HG03139 (cell line): ENCODE measurements around the gene MSL3B.
"Not testable (repeated sequence)": the region's sequence is repeated elsewhere in the genome, so short reads cannot be mapped to it uniquely, and the experiment has no call there.

Experiments
- ATAC-seq: cut with Tn5 transposase; IDR thresholded peaks from one replicate; pipeline ENCODE4 v1.9.1; 2021; ENCODE audit not compliant: unreplicated experiment

The MSL3B gene

GRCh38 chr2:233867993-233868532 lies at the start of gene MSL3B:
Gene MSL3B, minus strand, starts transcription at chr2:233868386.
- ATAC-seq = peak; percentile 71

GRCh38 chr2:233917116-233917515 lies 48.9 kb upstream of the MSL3B start, which contains the start of gene TRPM8:
Gene TRPM8, plus strand, starts transcription at chr2:233917373. Its CDS starts 9,165 bp downstream, at chr2:233926538.
- no peak for ATAC-seq

- ATAC-seq = no peak
These were observed 46.9 kb upstream of the MSL3B start for GRCh38 chr2:233915128-233915527.

DNA sequence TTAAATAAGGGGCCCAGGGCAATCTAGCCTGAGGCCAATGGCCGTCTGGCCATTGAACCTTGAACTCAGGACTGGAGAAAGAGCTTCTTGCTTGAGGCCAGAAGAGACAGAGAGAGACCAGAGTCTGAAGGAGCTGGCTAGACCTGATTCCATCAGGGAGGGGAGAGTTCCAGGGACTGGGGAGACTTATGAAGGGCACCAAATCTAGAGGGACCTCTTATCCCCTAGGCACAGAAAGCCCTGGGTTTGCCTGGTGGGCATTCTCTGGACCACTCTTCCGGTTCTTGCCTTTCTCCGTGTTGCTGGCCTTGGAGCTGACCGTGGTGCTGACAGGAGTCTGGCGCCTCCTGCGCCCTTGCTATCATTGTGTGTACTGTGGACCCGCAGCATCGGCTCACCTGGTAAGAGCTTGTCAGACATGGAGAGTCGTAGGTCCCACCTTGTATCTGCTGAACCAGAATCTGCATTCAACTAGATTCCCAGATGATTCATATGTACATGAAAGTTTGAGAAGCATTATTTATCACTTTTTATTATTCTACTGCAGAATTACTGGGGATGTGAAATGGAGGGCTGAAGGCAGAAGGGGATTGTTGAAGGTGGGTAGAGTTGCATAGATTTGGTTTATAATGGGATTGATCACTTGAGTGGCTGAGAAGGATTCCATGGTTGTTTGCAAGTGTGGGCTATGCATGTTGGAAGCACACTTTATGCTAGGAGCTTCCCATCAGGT lies 44.7 kb upstream of the MSL3B start:
- no peak for ATAC-seq

DNA sequence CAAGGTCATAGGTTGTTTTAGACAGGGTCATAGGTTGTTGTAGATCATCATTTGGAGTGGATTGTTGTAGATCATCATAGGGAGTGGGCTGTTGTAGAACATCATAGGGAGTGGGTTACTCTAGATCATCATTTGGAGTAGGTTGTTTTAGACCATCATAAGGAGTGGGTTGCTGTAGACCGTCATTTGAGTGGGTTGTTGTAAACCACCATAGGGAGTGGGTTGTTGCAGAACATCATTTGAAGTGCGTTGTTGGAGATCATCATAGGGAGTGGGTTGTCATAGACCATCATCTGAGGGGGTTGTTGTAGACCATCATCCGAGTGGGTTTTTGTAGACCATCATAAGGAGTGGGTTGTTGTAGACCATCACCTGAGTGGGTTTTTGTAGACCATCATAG lies 39.4 kb upstream of the MSL3B start:
- ATAC-seq = no peak

DNA sequence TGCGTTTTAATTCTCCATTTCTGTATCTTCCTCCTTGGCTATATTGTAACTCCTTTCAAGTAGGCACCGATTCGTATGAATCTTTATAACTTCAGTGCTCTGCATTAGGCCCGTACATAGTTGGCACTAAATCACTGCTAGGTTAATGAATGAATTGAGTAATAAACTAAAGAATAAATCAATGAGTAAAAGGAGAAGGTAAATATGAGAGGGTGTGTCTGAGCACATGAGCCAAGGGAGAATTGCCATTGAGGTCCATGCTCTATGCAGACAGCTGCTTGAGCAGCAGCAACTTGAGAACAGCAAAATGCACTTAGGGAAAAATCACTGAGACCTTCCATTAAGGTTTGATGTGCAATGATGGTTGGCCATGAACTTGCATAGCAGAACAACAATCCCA lies 37.8 kb upstream of the MSL3B start:
- no peak for ATAC-seq

GRCh38 chr2:233901884-233902283 lies 33.7 kb upstream of the MSL3B start:
- no peak for ATAC-seq

- ATAC-seq = no peak
These were observed 33.2 kb upstream of the MSL3B start for GRCh38 chr2:233901367-233901766.

- not testable (repeated sequence) for ATAC-seq
These were observed 28.1 kb upstream of the MSL3B start for GRCh38 chr2:233896253-233896652.

- no peak for ATAC-seq
These were observed 24.6 kb upstream of the MSL3B start for GRCh38 chr2:233892793-233893192.

DNA sequence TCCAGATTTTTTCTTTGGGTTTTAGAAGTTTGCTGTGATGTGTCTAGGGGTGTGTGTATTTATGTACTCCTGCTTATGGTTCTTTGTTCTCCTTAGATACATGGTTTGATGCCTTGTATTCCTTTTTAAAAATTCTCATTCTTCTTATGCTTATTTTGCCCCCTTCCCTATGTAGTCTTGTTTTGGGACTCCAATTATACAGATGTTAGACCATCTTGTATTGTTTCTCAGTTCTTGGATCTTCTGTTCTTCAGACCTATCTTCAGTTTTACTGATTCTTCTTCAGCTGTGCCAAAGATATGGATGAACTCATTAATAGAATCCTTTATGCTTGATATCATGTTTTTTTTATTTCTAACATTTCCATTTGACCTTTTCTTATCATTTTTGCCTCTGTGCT lies 14.2 kb upstream of the MSL3B start:
- ATAC-seq = no peak

- not testable (repeated sequence) for ATAC-seq
These were observed 3.9 kb upstream of the MSL3B start for GRCh38 chr2:233872125-233872524.

DNA sequence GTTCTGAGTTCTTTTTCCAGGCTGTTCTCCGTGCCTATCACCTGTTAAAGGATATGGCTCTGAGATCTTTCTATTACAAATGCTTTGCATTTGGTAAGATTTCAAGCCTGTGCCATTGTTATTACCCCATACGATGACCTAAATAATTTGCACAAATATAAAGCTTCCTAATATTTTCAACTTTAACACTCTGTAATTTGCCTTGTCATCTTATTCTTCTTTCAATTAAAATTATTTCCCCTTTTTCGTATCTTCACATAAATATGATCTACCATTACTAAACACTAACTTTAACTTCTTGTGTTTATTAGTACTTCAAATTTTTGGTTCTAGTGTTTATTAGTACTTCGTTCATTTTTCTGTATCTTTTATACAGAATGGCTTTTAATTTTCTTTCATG lies 3.2 kb upstream of the MSL3B start:
- ATAC-seq = no peak

DNA sequence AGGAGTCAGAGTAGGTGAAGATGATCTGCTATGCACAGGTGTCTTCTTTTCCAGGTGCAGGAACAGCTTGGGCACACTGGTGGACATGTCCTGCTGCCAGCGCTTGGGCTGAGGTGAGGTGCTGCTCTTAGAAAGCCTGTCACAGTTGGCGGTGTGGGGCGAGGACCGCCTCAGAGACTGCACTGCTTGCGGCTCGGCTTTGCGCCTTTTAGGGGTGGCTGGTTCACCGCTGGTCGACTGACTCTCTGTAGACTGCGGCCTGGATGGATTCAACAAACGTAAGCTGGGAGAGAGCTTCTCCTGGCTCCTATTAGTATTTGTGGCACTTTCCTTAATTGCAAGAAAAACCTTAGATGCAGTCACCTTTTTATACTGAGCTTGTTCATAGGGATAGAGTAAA lies 1.7 kb downstream of the MSL3B start:
- no peak for ATAC-seq

GRCh38 chr2:233865838-233866237 lies 2.3 kb downstream of the MSL3B start:
- no peak for ATAC-seq

DNA sequence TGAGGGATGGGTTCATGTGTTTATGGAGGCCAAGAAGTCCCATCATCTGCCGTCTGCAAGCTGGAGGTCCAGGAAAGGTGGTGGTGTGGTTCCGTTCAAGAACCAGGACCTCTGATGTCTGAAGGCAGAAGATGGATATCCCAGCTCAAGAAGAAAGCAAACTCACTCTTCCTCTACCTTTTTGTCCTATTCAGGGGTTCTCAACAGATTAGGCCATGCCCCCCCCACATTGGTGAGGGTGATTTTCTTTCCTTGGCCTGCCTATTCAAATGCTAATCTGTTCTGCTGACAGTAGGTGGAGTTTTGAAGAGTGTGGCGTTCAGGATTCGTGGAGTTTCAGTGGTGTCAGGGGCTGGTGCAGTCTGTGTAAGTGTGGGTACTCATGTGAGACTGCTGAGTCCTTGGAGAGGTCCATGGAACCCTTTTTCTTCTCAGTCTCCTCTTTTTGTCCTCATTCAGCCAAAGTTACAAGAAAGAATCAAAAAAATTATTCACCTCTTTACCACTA lies 5.9 kb downstream of the MSL3B start:
- no peak for ATAC-seq

DNA sequence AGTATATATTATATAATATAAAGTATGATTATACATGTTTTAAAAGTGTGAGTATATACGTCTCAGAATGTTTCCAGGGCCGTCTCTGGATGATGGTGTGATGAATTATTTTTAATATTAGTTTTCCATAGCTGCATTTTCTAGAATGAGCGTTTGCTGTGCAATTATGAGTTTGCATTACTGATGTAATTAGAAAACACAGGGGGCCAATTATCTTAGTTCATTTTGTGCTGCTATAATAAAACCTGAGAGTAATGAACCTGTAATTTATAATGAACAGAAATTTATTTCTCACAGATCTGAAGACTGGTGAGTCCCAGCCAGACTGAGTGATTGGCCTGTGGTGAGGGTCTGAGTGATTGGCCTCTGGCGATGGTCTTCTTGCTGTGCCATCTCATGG lies 9.9 kb downstream of the MSL3B start:
- no peak for ATAC-seq

DNA sequence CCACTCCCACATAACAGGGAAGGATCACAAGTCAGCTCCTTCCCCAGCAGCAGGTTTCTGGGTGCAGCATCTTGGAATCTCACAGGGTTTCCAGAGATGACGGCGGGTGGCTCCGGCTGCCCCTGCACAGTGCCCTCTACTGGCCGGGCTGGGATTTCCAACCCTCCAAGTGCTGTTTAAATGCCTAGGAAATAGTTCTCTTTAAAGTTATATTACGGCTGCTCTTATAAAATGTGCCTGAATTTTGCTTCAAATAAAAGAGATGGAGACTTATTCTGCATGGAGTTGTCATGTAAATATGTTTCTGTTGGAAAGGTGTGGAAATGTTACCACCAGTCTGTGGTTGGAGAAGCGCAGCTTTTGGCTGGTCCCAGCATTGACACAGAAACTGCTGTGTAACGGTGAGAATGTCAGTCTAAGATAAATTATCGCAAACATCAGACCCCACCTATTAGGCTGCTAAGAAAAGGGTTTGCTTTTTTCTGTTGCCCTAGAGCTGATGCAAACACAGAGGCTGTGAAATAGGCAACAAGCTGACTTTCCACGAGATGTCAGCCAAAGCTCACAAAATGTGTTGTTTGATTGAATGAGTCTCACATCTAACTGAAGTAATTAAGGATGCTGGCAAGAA lies 10.6 kb downstream of the MSL3B start:
- no peak for ATAC-seq

- no peak for ATAC-seq
These were observed 12.0 kb downstream of the MSL3B start for GRCh38 chr2:233856184-233856583.

GRCh38 chr2:233855345-233855744 lies 12.8 kb downstream of the MSL3B start:
- ATAC-seq = no peak

GRCh38 chr2:233854241-233854981 lies 13.8 kb downstream of the MSL3B start, which contains the start of gene HJURP:
Gene HJURP, minus strand, starts transcription at chr2:233854535. Its CDS starts 35 bp downstream, at chr2:233854500.
- ATAC-seq = peak; percentile 96
